H1 (cell line): ENCODE data around the gene PRR33. TPM values are rescaled to one million over a fixed set of nuclear protein-coding genes. Genes with fewer than 3 reads are reported as not detected.

Experiments
- CTCF ChIA-PET: fragments of 300-600 bp; sonication (Branson Sonifier 250); formaldehyde crosslinking; loops from one replicate; lab custom pipeline; 2021; ENCODE audit not compliant: partially characterized antibody; lab: Charles Lee
- POLR2A ChIA-PET: fragments of 300-600 bp; sonication (Branson Sonifier 250); formaldehyde crosslinking; loops from one replicate; lab custom pipeline; 2021; ENCODE audit warnings: inconsistent platforms; ENCODE audit not compliant: partially characterized antibody; lab: Charles Lee
- DNase-seq, 2 experiments: peaks; one replicate each; pipeline versions ENCODE4 v3.0.0 to v3.0.0-alpha.2; 2010 to 2022; ENCODE audit warnings: low spot score in 2 of 2, low read depth in 1 of 2, mixed read lengths in 1 of 2
- FAIRE-seq: peaks from 2 replicates; lab custom pipeline; 2011; peaks lifted over from hg19 to GRCh38; lab: Jason Lieb, UNC
- H2AFZ ChIP-seq: 2 replicates; pipeline ENCODE4 v1.8.1; 2012; ENCODE audit warnings: low read length, inconsistent platforms
- H2AK5ac ChIP-seq: 2 replicates; pipeline ENCODE4 v1.6.1; 2013; ENCODE audit warnings: low read depth, low read length
- H2BK120ac ChIP-seq: replicated peaks from 2 replicates; pipeline ENCODE3; 2013; ENCODE audit warnings: low read depth, low read length, inconsistent platforms
- H2BK12ac ChIP-seq: 2 replicates; pipeline ENCODE4 v1.6.1; 2013; ENCODE audit warnings: low read depth, low read length
- H2BK15ac ChIP-seq: 2 replicates; pipeline ENCODE4 v1.6.1; 2013; ENCODE audit warnings: low read length
- H2BK20ac ChIP-seq: 2 replicates; pipeline ENCODE4 v1.6.1; 2013; ENCODE audit warnings: low read length
- H2BK5ac ChIP-seq: 2 replicates; pipeline ENCODE4 v1.6.1; 2013; ENCODE audit warnings: low read depth, low read length
- H3K14ac ChIP-seq: 2 replicates; pipeline ENCODE4 v1.6.1; 2013; ENCODE audit warnings: inconsistent platforms; ENCODE audit not compliant: insufficient read length
- H3K18ac ChIP-seq: 2 replicates; pipeline ENCODE4 v1.6.1; 2013; ENCODE audit warnings: low read length; ENCODE audit errors: extremely low read depth
- H3K23ac ChIP-seq: 2 replicates; pipeline ENCODE4 v1.6.1; 2013; ENCODE audit warnings: inconsistent platforms; ENCODE audit not compliant: insufficient read length
- H3K23me2 ChIP-seq: 2 replicates; pipeline ENCODE4 v1.6.1; 2013; ENCODE audit warnings: low read depth, low read length
- H3K27ac ChIP-seq: 2 replicates; pipeline ENCODE4 v1.6.1; 2011; ENCODE audit warnings: low read depth, low read length, inconsistent platforms
- H3K27me3 ChIP-seq, 4 experiments: replicated peaks in 1 of 4; 1 replicate in 1 of 4; 2 replicates in 3 of 4; pipeline versions ENCODE4 v1.6.1 to v1.8.1; 2011 to 2013; ENCODE audit warnings: low read length in 3 of 4, mild to moderate bottlenecking in 3 of 4, inconsistent platforms in 2 of 4, mixed read lengths in 2 of 4, moderate library complexity in 1 of 4; ENCODE audit not compliant: control insufficient read depth in 3 of 4, insufficient read depth in 3 of 4; ENCODE audit errors: extremely low read depth in 1 of 4
- H3K36me3 ChIP-seq, 4 experiments: 2 replicates each; pipeline versions ENCODE4 v1.6.1 to v1.8.1; 2011 to 2013; ENCODE audit warnings: mild to moderate bottlenecking in 4 of 4, low read length in 3 of 4, moderate library complexity in 2 of 4, control low read depth in 1 of 4, inconsistent platforms in 1 of 4; ENCODE audit not compliant: insufficient read depth in 4 of 4, control insufficient read depth in 2 of 4
- H3K4ac ChIP-seq: replicated peaks from 2 replicates; pipeline ENCODE3; 2013; ENCODE audit warnings: low read length, low read depth, mixed read lengths, inconsistent platforms; ENCODE audit not compliant: insufficient read length
- H3K4me1 ChIP-seq, 4 experiments: replicated peaks in 1 of 4; 1 replicate in 1 of 4; 2 replicates in 3 of 4; pipeline versions ENCODE4 v1.6.1 to v1.8.1; 2011 to 2013; ENCODE audit warnings: low read length in 3 of 4, inconsistent platforms in 2 of 4, mixed read lengths in 1 of 4; ENCODE audit not compliant: insufficient read depth in 4 of 4, control insufficient read depth in 3 of 4
- H3K4me2 ChIP-seq, 2 experiments: 2 replicates each; pipeline versions ENCODE4 v1.6.1 to v1.8.1; 2011 to 2013; ENCODE audit warnings: low read depth in 2 of 2, low read length in 2 of 2, control low read depth in 1 of 2, inconsistent platforms in 1 of 2, mild to moderate bottlenecking in 1 of 2; ENCODE audit not compliant: insufficient read depth in 1 of 2
- H3K4me3 ChIP-seq, 4 experiments: fragments of 200-600, 300-600 bp in 1 of 4; sonication (generic), shearing (Covaris generic), sonication (Bioruptor Twin) in 1 of 4; 2 replicates each; pipeline versions ENCODE4 v1.5.1 to v1.8.1; 2011 to 2016; ENCODE audit warnings: low read length in 4 of 4, low read depth in 3 of 4, control low read depth in 2 of 4, inconsistent platforms in 2 of 4, mild to moderate bottlenecking in 2 of 4, mixed read lengths in 1 of 4, moderate library complexity in 1 of 4; ENCODE audit not compliant: insufficient read depth in 2 of 4; ENCODE audit errors: extremely low read depth in 1 of 4
- H3K56ac ChIP-seq: replicated peaks from 2 replicates; pipeline ENCODE3; 2013; ENCODE audit warnings: low read depth, mild to moderate bottlenecking, mixed read lengths, low read length, inconsistent platforms; ENCODE audit not compliant: insufficient read length
- H3K79me1 ChIP-seq: 2 replicates; pipeline ENCODE4 v1.6.1; 2013; ENCODE audit warnings: low read depth, low read length, control low read depth
- H3K79me2 ChIP-seq, 2 experiments: 2 replicates each; pipeline versions ENCODE4 v1.6.1 to v1.8.1; 2012 to 2013; ENCODE audit warnings: low read length in 2 of 2, mild to moderate bottlenecking in 2 of 2, inconsistent platforms in 1 of 2; ENCODE audit not compliant: insufficient read depth in 2 of 2, control insufficient read depth in 1 of 2
- H3K9ac ChIP-seq, 4 experiments: replicated peaks in 1 of 4; 1 replicate in 1 of 4; 2 replicates in 3 of 4; pipeline versions ENCODE4 v1.6.1 to v1.8.1; 2011 to 2013; ENCODE audit warnings: low read depth in 3 of 4, low read length in 3 of 4, control low read depth in 2 of 4, mild to moderate bottlenecking in 2 of 4, moderate library complexity in 2 of 4, inconsistent platforms in 1 of 4; ENCODE audit errors: extremely low read depth in 1 of 4
- H3K9me3 ChIP-seq, 2 experiments: 2 replicates each; pipeline versions ENCODE4 v1.6.1 to v1.8.1; 2012 to 2013; ENCODE audit warnings: mild to moderate bottlenecking in 2 of 2, moderate library complexity in 2 of 2, control low read depth in 1 of 2, inconsistent platforms in 1 of 2, low read depth in 1 of 2, low read length in 1 of 2, mixed read lengths in 1 of 2; ENCODE audit not compliant: insufficient read depth in 2 of 2
- H4K20me1 ChIP-seq, 2 experiments: replicated peaks in 1 of 2; 2 replicates each; pipeline versions ENCODE3 to v1.8.1; 2011 to 2013; ENCODE audit warnings: inconsistent platforms in 2 of 2, low read length in 2 of 2, mild to moderate bottlenecking in 1 of 2; ENCODE audit not compliant: insufficient read depth in 2 of 2, control insufficient read depth in 1 of 2
- H4K5ac ChIP-seq: 2 replicates; pipeline ENCODE4 v1.6.1; 2013; ENCODE audit warnings: low read length, low read depth, mixed read lengths, inconsistent platforms; ENCODE audit not compliant: insufficient read length
- H4K8ac ChIP-seq: 2 replicates; pipeline ENCODE4 v1.8.0; 2013; ENCODE audit warnings: mild to moderate bottlenecking, moderate library complexity, low read length, inconsistent platforms; ENCODE audit not compliant: insufficient read depth; ENCODE audit errors: extremely low read depth
- H4K91ac ChIP-seq: replicated peaks from 2 replicates; pipeline ENCODE3; 2013; ENCODE audit warnings: low read length, mixed read lengths, inconsistent platforms; ENCODE audit not compliant: insufficient read length
- ATF2 ChIP-seq: IDR thresholded peaks from 2 replicates; pipeline ENCODE4 v1.6.1; 2012; ENCODE audit warnings: low read length, inconsistent platforms
- ATF3 ChIP-seq: IDR thresholded peaks from 2 replicates; pipeline ENCODE4 v1.6.1; 2011; ENCODE audit warnings: low read depth, mild to moderate bottlenecking, low read length; ENCODE audit not compliant: insufficient read depth
- BRCA1 ChIP-seq: IDR thresholded peaks from 2 replicates; pipeline ENCODE4 v1.6.1; 2012; ENCODE audit warnings: low read depth, low read length, improper control_type of control experiment
- GTF2F1 ChIP-seq: IDR thresholded peaks from 2 replicates; pipeline ENCODE4 v1.6.1; 2012; ENCODE audit warnings: low read depth, low read length, improper control_type of control experiment, borderline replicate concordance
- KDM5A ChIP-seq: fragments of 200-600 bp; IDR thresholded peaks from 2 replicates; pipeline ENCODE4 v1.7.1; 2012; ENCODE audit warnings: mild to moderate bottlenecking, low read length, inconsistent platforms, mixed read lengths
- NANOG ChIP-seq: IDR thresholded peaks from 2 replicates; pipeline ENCODE4 v1.6.1; 2011; ENCODE audit warnings: low read length, low read depth, mild to moderate bottlenecking, inconsistent platforms; ENCODE audit not compliant: insufficient read depth, poor library complexity, severe bottlenecking
- RAD21 ChIP-seq, 2 experiments: IDR thresholded peaks in 1 of 2; conservative IDR thresholded peaks in 1 of 2; 2 replicates each; pipeline ENCODE4 v1.6.1; 2011; ENCODE audit warnings: low read depth in 2 of 2, low read length in 2 of 2, improper control_type of control experiment in 1 of 2, inconsistent platforms in 1 of 2, mild to moderate bottlenecking in 1 of 2, moderate library complexity in 1 of 2
- RFX5 ChIP-seq: IDR thresholded peaks from 2 replicates; pipeline ENCODE4 v1.6.1; 2011; ENCODE audit warnings: low read depth, low read length, improper control_type of control experiment, borderline replicate concordance
- SP1 ChIP-seq: IDR thresholded peaks from 2 replicates; pipeline ENCODE4 v1.6.1; 2011; ENCODE audit warnings: low read depth, low read length
- WGBS, 2 experiments: shearing (Covaris generic) in 1 of 2; methylation state at CpG; one replicate each; pipeline versions ENCODE4 v1.1.6 to v1.1.7; 2013 to 2015; ENCODE audit warnings: low lambda C conversion rate in 2 of 2, mixed read lengths in 2 of 2, inconsistent platforms in 1 of 2, low coverage in 1 of 2, missing lambda C conversion rate in 1 of 2; ENCODE audit not compliant: insufficient replicate concordance in 2 of 2, insufficient coverage in 1 of 2, insufficient read length in 1 of 2; ENCODE audit errors: extremely low coverage in 1 of 2, missing lambda C conversion rate in 1 of 2; 5-methylcytosine and 5-hydroxymethylcytosine counted together
- polyA plus RNA-seq, 7 experiments: library from polyadenylated mRNA; depleted of rRNA in 3 of 7; stranded (reverse) in 5 of 7; unstranded in 2 of 7; fragments of >200 nt in 5 of 7; fragments of 200-250 nt in 2 of 7; gene quantifications; 1 replicate in 5 of 7; 2 replicates in 1 of 7; 4 replicates in 1 of 7; pipeline versions ENCODE4 v1.2.1 to v1.2.3, GENCODE V29; 2011 to 2013; ENCODE audit warnings: missing spikeins in 2 of 7, mixed read lengths in 2 of 7
- total RNA-seq: library from RNA; stranded (reverse); fragmentation: NEBNext Ultra II Directional; extraction: Animal tissue kit (Norgen Biotek cat#: 25700); gene quantifications from 2 replicates; pipeline ENCODE4 v1.2.1, GENCODE V29; 2021

The PRR33 gene
- total and polyA plus RNA-seq, 2 of the 8 experiments (the other 6 are each of a cell fraction or from before 2014, with no cell fraction given) = 0.02 TPM; not detected in 1

- Histone ChIP-seq H3K18ac (no peak overlapping the region), H3K4me2 (no peak overlapping the region), H3K23me2 (no peaks in the 10 kb centered on the region), H2BK12ac (no peak overlapping the region), H4K8ac (peak overlapping the region; percentile 25; the same call in 1 of the 2 replicates), H2BK5ac (no peak overlapping the region), H2BK20ac (no peak overlapping the region), H3K27ac (no peak overlapping the region), H3K9ac (no peak overlapping the region), H3K27me3 (no peaks in the 10 kb centered on the region; a peak in 1 of 7 replicates), H2BK120ac (no peak overlapping the region), H3K9me3 (no peaks in the 10 kb centered on the region), H3K79me1 (no peaks in the 10 kb centered on the region), H3K14ac (no peak overlapping the region), H2BK15ac (no peak overlapping the region), H3K79me2 (no peaks in the 10 kb centered on the region), H3K36me3 (no peaks in the 10 kb centered on the region), H3K23ac (no peak overlapping the region), H4K91ac (no peak overlapping the region), H4K5ac (no peak overlapping the region), H2AK5ac (no peak overlapping the region), H3K4me3 (no peak overlapping the region), H3K56ac (no peak overlapping the region), H3K4ac (no peak overlapping the region), H4K20me1 (no peaks in the 10 kb centered on the region), H3K4me1 (0 out of 7 replicates have a peak, but pooled peaks cover 0 to under 1% (median 0%) of the 10 kb centered on the region in 4 experiments), H2AFZ (no peak overlapping the region)
- no peak for DNase-seq
- FAIRE-seq = no peak
- ChIA-PET CTCF (interaction anchor here (0.6 to 15.7 kb wide), 10 partner anchors 21 to 300 kb away, joined by 3 to 232 read pairs (median 5); no protein-coding TSS in a partner anchor), POLR2A (no interaction called here)
- WGBS, 2 experiments = 96% methylated on average over 19 of the region's 19 CpGs; no CpG with 5 or more reads in 1 of the 2 experiments
- TF ChIP-seq SP1 (no peak), KDM5A (no peak), RFX5 (no peak), BRCA1 (no peak), ATF3 (no peak), RAD21 (IDR thresholded peaks at IDR 0.05 in 1 of 2, conservative IDR thresholded peaks at IDR 0.05 in 1 of 2; ENCODE audit: low read depth in 2 of 2, low read length in 2 of 2) (no peak), NANOG (no peak), ATF2 (no peak), GTF2F1 (no peak)
Measured at GRCh38 chr11:1853376-1854131, 38.1 kb downstream of the PRR33 start.
